ENCODE results near the gene RGS13. TPM values are rescaled to one million over a fixed set of nuclear protein-coding genes. Genes with fewer than 3 reads are reported as not detected.
"Not testable (repeated sequence)": the region's sequence is repeated elsewhere in the genome, so short reads cannot be mapped to it uniquely, and the experiment has no call there.

RGS13 gene
- total RNA-seq, 2 donors from 2014 or later: 1.0 to 1.1 TPM

DNA sequence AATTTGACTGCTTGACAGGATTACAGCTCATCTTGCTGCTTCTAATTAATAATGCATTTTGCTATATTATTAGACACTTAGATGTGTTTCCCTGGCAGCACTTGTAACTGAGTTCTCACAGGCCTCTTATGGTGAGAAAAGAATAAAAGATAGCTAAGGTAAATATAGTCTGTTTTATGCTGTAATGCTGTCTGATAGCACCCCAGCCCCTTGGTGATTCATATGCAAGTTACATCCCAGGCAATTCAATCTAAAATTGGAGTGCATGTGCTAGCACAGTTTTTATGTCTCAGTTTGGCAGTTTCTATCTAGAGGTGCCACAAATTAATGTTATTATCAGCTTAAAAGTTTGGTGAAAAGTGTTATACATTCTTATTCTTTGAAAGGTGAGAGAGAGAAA lies 42.2 kb downstream of the RGS13 start:
- TF ChIP-seq, protein P1, sequence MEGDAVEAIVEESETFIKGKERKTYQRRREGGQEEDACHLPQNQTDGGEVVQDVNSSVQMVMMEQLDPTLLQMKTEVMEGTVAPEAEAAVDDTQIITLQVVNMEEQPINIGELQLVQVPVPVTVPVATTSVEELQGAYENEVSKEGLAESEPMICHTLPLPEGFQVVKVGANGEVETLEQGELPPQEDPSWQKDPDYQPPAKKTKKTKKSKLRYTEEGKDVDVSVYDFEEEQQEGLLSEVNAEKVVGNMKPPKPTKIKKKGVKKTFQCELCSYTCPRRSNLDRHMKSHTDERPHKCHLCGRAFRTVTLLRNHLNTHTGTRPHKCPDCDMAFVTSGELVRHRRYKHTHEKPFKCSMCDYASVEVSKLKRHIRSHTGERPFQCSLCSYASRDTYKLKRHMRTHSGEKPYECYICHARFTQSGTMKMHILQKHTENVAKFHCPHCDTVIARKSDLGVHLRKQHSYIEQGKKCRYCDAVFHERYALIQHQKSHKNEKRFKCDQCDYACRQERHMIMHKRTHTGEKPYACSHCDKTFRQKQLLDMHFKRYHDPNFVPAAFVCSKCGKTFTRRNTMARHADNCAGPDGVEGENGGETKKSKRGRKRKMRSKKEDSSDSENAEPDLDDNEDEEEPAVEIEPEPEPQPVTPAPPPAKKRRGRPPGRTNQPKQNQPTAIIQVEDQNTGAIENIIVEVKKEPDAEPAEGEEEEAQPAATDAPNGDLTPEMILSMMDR (IDR thresholded peaks at IDR 0.05): no peak
- Histone ChIP-seq H3K36me3 (no peaks in the 10 kb centered on the region), H3K27ac (no peak overlapping the region), H3K4me1 (no peaks in the 10 kb centered on the region), H3K9me3 (no peaks in the 10 kb centered on the region), H3K4me3 (no peak overlapping the region), H3K9ac (ENCODE audit: low read depth in 2 of 2, low read length in 2 of 2) (no peak overlapping the region), H3K27me3 (no peaks in the 10 kb centered on the region)
- no peak for DNase-seq
- intact Hi-C loops (cut with DNase I): no loop called here

DNA sequence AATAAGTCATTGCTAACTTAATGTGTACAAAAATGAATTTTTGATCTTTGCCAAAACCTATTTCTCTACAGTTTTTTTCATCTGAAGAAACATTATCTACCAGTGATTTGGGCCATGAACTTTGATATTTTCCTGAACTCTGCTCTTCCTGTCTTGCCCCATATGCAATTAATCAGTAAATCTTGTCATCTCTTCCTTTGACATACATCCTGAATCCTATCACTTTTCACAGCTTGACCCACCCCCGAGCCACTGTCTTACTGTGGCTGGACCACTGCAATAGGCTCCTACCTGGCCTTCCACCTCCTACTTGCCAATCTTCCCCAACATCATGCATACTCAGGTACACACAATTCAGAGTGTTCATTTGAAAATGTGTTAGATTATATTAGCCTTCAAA lies 46.4 kb downstream of the RGS13 start:
- Histone ChIP-seq H3K9me3 (no peaks in the 10 kb centered on the region), H3K4me1 (no peaks in the 10 kb centered on the region), H3K36me3 (no peaks in the 10 kb centered on the region), H3K4me3 (no peak overlapping the region), H3K9ac (ENCODE audit: low read depth in 2 of 2, low read length in 2 of 2) (no peak overlapping the region), H3K27ac (no peak overlapping the region), H3K27me3 (no peaks in the 10 kb centered on the region)
- TF ChIP-seq, protein P1 (IDR thresholded peaks at IDR 0.05): no peak
- no peak for DNase-seq
- intact Hi-C loops (cut with DNase I): no loop called here

DNA sequence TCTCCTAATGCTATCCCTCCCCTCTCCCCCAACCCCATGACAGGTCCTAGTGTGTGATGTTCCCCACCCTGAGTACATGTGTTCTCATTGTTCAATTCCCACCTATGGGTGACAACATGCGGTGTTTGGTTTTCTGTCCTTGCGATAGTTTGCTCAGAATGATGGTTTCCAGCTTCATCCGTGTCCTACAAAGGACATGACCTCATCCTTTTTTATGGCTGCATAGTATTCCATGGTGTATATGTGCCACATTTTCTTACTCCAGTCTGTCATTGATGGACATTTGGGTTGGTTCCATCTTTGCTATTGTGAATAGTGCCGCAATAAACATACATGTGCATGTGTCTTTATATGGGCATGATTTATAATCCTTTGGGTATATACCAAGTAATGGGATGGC lies 47.1 kb downstream of the RGS13 start:
- intact Hi-C loops (cut with DNase I); H3K4me3 ChIP-seq; H3K27me3 ChIP-seq; H3K9ac ChIP-seq (ENCODE audit: low read depth in 2 of 2, low read length in 2 of 2); H3K4me1 ChIP-seq; H3K27ac ChIP-seq; H3K36me3 ChIP-seq; H3K9me3 ChIP-seq; DNase-seq: not testable (repeated sequence)

DNA sequence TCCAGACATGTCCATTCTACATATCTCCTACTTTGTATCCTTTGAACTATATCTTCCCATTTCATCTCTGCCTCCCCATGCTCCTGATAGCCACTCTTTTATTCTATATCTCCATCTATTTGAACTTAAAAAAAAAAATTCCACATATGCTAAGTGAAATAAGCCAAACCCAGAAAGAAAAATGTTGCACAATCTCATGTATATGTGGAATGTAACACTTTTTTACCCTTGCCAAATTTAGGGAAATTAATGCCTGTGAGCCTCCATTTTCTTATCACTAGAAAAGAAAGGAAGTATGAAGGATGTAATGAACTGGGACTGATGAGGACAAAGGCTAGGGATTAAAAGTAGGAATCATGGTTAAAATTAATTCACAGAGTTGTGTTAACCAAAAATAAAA lies 53.5 kb downstream of the RGS13 start:
- Histone ChIP-seq H3K27me3 (no peaks in the 10 kb centered on the region), H3K9me3 (no peaks in the 10 kb centered on the region), H3K4me3 (no peak overlapping the region), H3K9ac (ENCODE audit: low read depth in 2 of 2, low read length in 2 of 2) (no peak overlapping the region), H3K36me3 (no peaks in the 10 kb centered on the region), H3K4me1 (no peaks in the 10 kb centered on the region), H3K27ac (no peak overlapping the region)
- DNase-seq: no peak
- intact Hi-C loops (cut with DNase I): no loop called here
- TF ChIP-seq, protein P1 (IDR thresholded peaks at IDR 0.05): no peak

DNA sequence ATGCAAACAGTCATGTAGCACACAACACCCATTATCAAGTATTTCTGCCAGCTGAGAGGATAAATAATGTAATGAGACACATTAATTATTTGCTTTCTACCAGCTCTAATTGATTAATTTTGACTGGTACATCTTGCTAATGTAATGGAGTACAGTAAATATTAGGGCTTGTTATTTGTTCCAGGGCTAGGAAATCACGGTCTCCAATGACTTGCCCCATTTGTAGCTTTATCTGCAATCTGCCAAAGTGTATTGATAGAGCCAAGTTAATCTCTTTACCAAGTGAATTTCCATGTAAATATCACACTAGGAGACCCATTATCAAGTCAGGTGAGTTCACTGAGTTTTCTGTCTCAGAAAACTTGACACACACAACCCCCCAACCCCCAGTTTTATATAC lies 55.1 kb downstream of the RGS13 start:
- no peaks in the 10 kb centered on the region for H3K36me3 ChIP-seq
- TF ChIP-seq, protein P1 (IDR thresholded peaks at IDR 0.05): no peak
- no peak for DNase-seq
- no peak overlapping the region for H3K9ac ChIP-seq (ENCODE audit: low read depth in 2 of 2, low read length in 2 of 2)
- H3K9me3 ChIP-seq: no peaks in the 10 kb centered on the region
- H3K27ac ChIP-seq: no peak overlapping the region
- H3K27me3 ChIP-seq: no peaks in the 10 kb centered on the region
- no peak overlapping the region for H3K4me3 ChIP-seq
- intact Hi-C loops (cut with DNase I): no loop called here
- H3K4me1 ChIP-seq: no peaks in the 10 kb centered on the region

DNA sequence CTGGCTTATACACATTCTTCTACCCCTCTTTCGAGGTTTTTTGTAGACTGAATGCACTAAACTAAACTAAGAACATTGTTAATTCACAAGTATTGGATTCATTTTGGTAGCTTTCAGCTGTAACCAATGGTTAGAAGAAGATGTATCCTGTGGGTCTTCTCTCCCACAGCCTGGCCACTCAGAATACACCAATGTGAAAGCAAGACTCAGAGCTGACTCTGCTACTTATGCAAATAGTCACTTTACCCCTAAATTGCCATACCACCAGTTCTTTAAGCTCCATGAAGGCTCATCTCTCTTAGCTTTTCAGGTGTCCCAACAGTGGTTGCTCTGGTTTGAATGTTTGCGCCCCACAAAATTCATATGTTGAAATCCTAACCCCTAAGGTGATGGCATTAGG lies 60.1 kb downstream of the RGS13 start:
- H3K27me3 ChIP-seq: no peaks in the 10 kb centered on the region
- no peaks in the 10 kb centered on the region for H3K36me3 ChIP-seq
- TF ChIP-seq, protein P1 (IDR thresholded peaks at IDR 0.05): no peak
- no peak overlapping the region for H3K27ac ChIP-seq
- H3K9me3 ChIP-seq: no peaks in the 10 kb centered on the region
- H3K4me1 ChIP-seq: no peaks in the 10 kb centered on the region
- no peak overlapping the region for H3K4me3 ChIP-seq
- no peak overlapping the region for H3K9ac ChIP-seq (ENCODE audit: low read depth in 2 of 2, low read length in 2 of 2)
- no peak for DNase-seq
- intact Hi-C loops (cut with DNase I): no loop called here

All from colonic mucosa (tissue), 4 donors.